H1 (cell line): Measurements from ENCODE around the gene NEDD8. TPM values are rescaled to one million over a fixed set of nuclear protein-coding genes. Genes with fewer than 3 reads are reported as not detected.

Source experiments
- CTCF ChIA-PET: fragments of 300-600 bp; sonication (Branson Sonifier 250); formaldehyde crosslinking; loops from one replicate; lab custom pipeline; 2021; ENCODE audit not compliant: partially characterized antibody; lab: Charles Lee
- POLR2A ChIA-PET: fragments of 300-600 bp; sonication (Branson Sonifier 250); formaldehyde crosslinking; loops from one replicate; lab custom pipeline; 2021; ENCODE audit warnings: inconsistent platforms; ENCODE audit not compliant: partially characterized antibody; lab: Charles Lee
- DNase-seq, 2 experiments: peaks; one replicate each; pipeline versions ENCODE4 v3.0.0 to v3.0.0-alpha.2; 2010 to 2022; ENCODE audit warnings: low spot score in 2 of 2, low read depth in 1 of 2, mixed read lengths in 1 of 2
- FAIRE-seq: peaks from 2 replicates; lab custom pipeline; 2011; peaks lifted over from hg19 to GRCh38; lab: Jason Lieb, UNC
- H2AFZ ChIP-seq: 2 replicates; pipeline ENCODE4 v1.8.1; 2012; ENCODE audit warnings: low read length, inconsistent platforms
- H2AK5ac ChIP-seq: 2 replicates; pipeline ENCODE4 v1.6.1; 2013; ENCODE audit warnings: low read depth, low read length
- H2BK120ac ChIP-seq: replicated peaks from 2 replicates; pipeline ENCODE3; 2013; ENCODE audit warnings: low read depth, low read length, inconsistent platforms
- H2BK12ac ChIP-seq: 2 replicates; pipeline ENCODE4 v1.6.1; 2013; ENCODE audit warnings: low read depth, low read length
- H2BK15ac ChIP-seq: 2 replicates; pipeline ENCODE4 v1.6.1; 2013; ENCODE audit warnings: low read length
- H2BK20ac ChIP-seq: 2 replicates; pipeline ENCODE4 v1.6.1; 2013; ENCODE audit warnings: low read length
- H2BK5ac ChIP-seq: 2 replicates; pipeline ENCODE4 v1.6.1; 2013; ENCODE audit warnings: low read depth, low read length
- H3K14ac ChIP-seq: 2 replicates; pipeline ENCODE4 v1.6.1; 2013; ENCODE audit warnings: inconsistent platforms; ENCODE audit not compliant: insufficient read length
- H3K18ac ChIP-seq: 2 replicates; pipeline ENCODE4 v1.6.1; 2013; ENCODE audit warnings: low read length; ENCODE audit errors: extremely low read depth
- H3K23ac ChIP-seq: 2 replicates; pipeline ENCODE4 v1.6.1; 2013; ENCODE audit warnings: inconsistent platforms; ENCODE audit not compliant: insufficient read length
- H3K23me2 ChIP-seq: 2 replicates; pipeline ENCODE4 v1.6.1; 2013; ENCODE audit warnings: low read depth, low read length
- H3K27ac ChIP-seq: 2 replicates; pipeline ENCODE4 v1.6.1; 2011; ENCODE audit warnings: low read depth, low read length, inconsistent platforms
- H3K27me3 ChIP-seq, 4 experiments: replicated peaks in 1 of 4; 1 replicate in 1 of 4; 2 replicates in 3 of 4; pipeline versions ENCODE4 v1.6.1 to v1.8.1; 2011 to 2013; ENCODE audit warnings: low read length in 3 of 4, mild to moderate bottlenecking in 3 of 4, inconsistent platforms in 2 of 4, mixed read lengths in 2 of 4, moderate library complexity in 1 of 4; ENCODE audit not compliant: control insufficient read depth in 3 of 4, insufficient read depth in 3 of 4; ENCODE audit errors: extremely low read depth in 1 of 4
- H3K36me3 ChIP-seq, 4 experiments: 2 replicates each; pipeline versions ENCODE4 v1.6.1 to v1.8.1; 2011 to 2013; ENCODE audit warnings: mild to moderate bottlenecking in 4 of 4, low read length in 3 of 4, moderate library complexity in 2 of 4, control low read depth in 1 of 4, inconsistent platforms in 1 of 4; ENCODE audit not compliant: insufficient read depth in 4 of 4, control insufficient read depth in 2 of 4
- H3K4ac ChIP-seq: replicated peaks from 2 replicates; pipeline ENCODE3; 2013; ENCODE audit warnings: low read length, low read depth, mixed read lengths, inconsistent platforms; ENCODE audit not compliant: insufficient read length
- H3K4me1 ChIP-seq, 4 experiments: replicated peaks in 1 of 4; 1 replicate in 1 of 4; 2 replicates in 3 of 4; pipeline versions ENCODE4 v1.6.1 to v1.8.1; 2011 to 2013; ENCODE audit warnings: low read length in 3 of 4, inconsistent platforms in 2 of 4, mixed read lengths in 1 of 4; ENCODE audit not compliant: insufficient read depth in 4 of 4, control insufficient read depth in 3 of 4
- H3K4me2 ChIP-seq, 2 experiments: 2 replicates each; pipeline versions ENCODE4 v1.6.1 to v1.8.1; 2011 to 2013; ENCODE audit warnings: low read depth in 2 of 2, low read length in 2 of 2, control low read depth in 1 of 2, inconsistent platforms in 1 of 2, mild to moderate bottlenecking in 1 of 2; ENCODE audit not compliant: insufficient read depth in 1 of 2
- H3K4me3 ChIP-seq, 4 experiments: fragments of 200-600, 300-600 bp in 1 of 4; sonication (generic), shearing (Covaris generic), sonication (Bioruptor Twin) in 1 of 4; 2 replicates each; pipeline versions ENCODE4 v1.5.1 to v1.8.1; 2011 to 2016; ENCODE audit warnings: low read length in 4 of 4, low read depth in 3 of 4, control low read depth in 2 of 4, inconsistent platforms in 2 of 4, mild to moderate bottlenecking in 2 of 4, mixed read lengths in 1 of 4, moderate library complexity in 1 of 4; ENCODE audit not compliant: insufficient read depth in 2 of 4; ENCODE audit errors: extremely low read depth in 1 of 4
- H3K56ac ChIP-seq: replicated peaks from 2 replicates; pipeline ENCODE3; 2013; ENCODE audit warnings: low read depth, mild to moderate bottlenecking, mixed read lengths, low read length, inconsistent platforms; ENCODE audit not compliant: insufficient read length
- H3K79me1 ChIP-seq: 2 replicates; pipeline ENCODE4 v1.6.1; 2013; ENCODE audit warnings: low read depth, low read length, control low read depth
- H3K79me2 ChIP-seq, 2 experiments: 2 replicates each; pipeline versions ENCODE4 v1.6.1 to v1.8.1; 2012 to 2013; ENCODE audit warnings: low read length in 2 of 2, mild to moderate bottlenecking in 2 of 2, inconsistent platforms in 1 of 2; ENCODE audit not compliant: insufficient read depth in 2 of 2, control insufficient read depth in 1 of 2
- H3K9ac ChIP-seq, 4 experiments: replicated peaks in 1 of 4; 1 replicate in 1 of 4; 2 replicates in 3 of 4; pipeline versions ENCODE4 v1.6.1 to v1.8.1; 2011 to 2013; ENCODE audit warnings: low read depth in 3 of 4, low read length in 3 of 4, control low read depth in 2 of 4, mild to moderate bottlenecking in 2 of 4, moderate library complexity in 2 of 4, inconsistent platforms in 1 of 4; ENCODE audit errors: extremely low read depth in 1 of 4
- H3K9me3 ChIP-seq, 2 experiments: 2 replicates each; pipeline versions ENCODE4 v1.6.1 to v1.8.1; 2012 to 2013; ENCODE audit warnings: mild to moderate bottlenecking in 2 of 2, moderate library complexity in 2 of 2, control low read depth in 1 of 2, inconsistent platforms in 1 of 2, low read depth in 1 of 2, low read length in 1 of 2, mixed read lengths in 1 of 2; ENCODE audit not compliant: insufficient read depth in 2 of 2
- H4K20me1 ChIP-seq, 2 experiments: replicated peaks in 1 of 2; 2 replicates each; pipeline versions ENCODE3 to v1.8.1; 2011 to 2013; ENCODE audit warnings: inconsistent platforms in 2 of 2, low read length in 2 of 2, mild to moderate bottlenecking in 1 of 2; ENCODE audit not compliant: insufficient read depth in 2 of 2, control insufficient read depth in 1 of 2
- H4K5ac ChIP-seq: 2 replicates; pipeline ENCODE4 v1.6.1; 2013; ENCODE audit warnings: low read length, low read depth, mixed read lengths, inconsistent platforms; ENCODE audit not compliant: insufficient read length
- H4K8ac ChIP-seq: 2 replicates; pipeline ENCODE4 v1.8.0; 2013; ENCODE audit warnings: mild to moderate bottlenecking, moderate library complexity, low read length, inconsistent platforms; ENCODE audit not compliant: insufficient read depth; ENCODE audit errors: extremely low read depth
- H4K91ac ChIP-seq: replicated peaks from 2 replicates; pipeline ENCODE3; 2013; ENCODE audit warnings: low read length, mixed read lengths, inconsistent platforms; ENCODE audit not compliant: insufficient read length
- CEBPB ChIP-seq: IDR thresholded peaks from 2 replicates; pipeline ENCODE4 v1.6.1; 2012; ENCODE audit warnings: low read depth, low read length
- CREB1 ChIP-seq: IDR thresholded peaks from 2 replicates; pipeline ENCODE4 v1.6.1; 2012; ENCODE audit warnings: inconsistent platforms
- E2F6 ChIP-seq: IDR thresholded peaks from 2 replicates; pipeline ENCODE4 v1.6.1; 2012; ENCODE audit warnings: inconsistent platforms
- GTF2F1 ChIP-seq: IDR thresholded peaks from 2 replicates; pipeline ENCODE4 v1.6.1; 2012; ENCODE audit warnings: low read depth, low read length, improper control_type of control experiment, borderline replicate concordance
- HDAC6 ChIP-seq: IDR thresholded peaks from one replicate; pipeline ENCODE4 v1.7.1; 2012; ENCODE audit warnings: low read depth, mild to moderate bottlenecking, inconsistent platforms, low read length, moderate library complexity
- KDM1A ChIP-seq: fragments of 200-600, 300-600 bp; sonication (generic); IDR thresholded peaks from 2 replicates; pipeline ENCODE4 v1.7.1; 2016; ENCODE audit warnings: mild to moderate bottlenecking, low read length, borderline replicate concordance
- KDM5A ChIP-seq: fragments of 200-600 bp; IDR thresholded peaks from 2 replicates; pipeline ENCODE4 v1.7.1; 2012; ENCODE audit warnings: mild to moderate bottlenecking, low read length, inconsistent platforms, mixed read lengths
- PHF8 ChIP-seq: fragments of 200-600 bp; sonication (generic); conservative IDR thresholded peaks from 2 replicates; pipeline ENCODE4 v1.7.1; 2012; ENCODE audit warnings: low read depth, mild to moderate bottlenecking, inconsistent platforms, low read length, moderate library complexity
- SUZ12 ChIP-seq: fragments of 200-600 bp; sonication (generic); IDR thresholded peaks from 2 replicates; pipeline ENCODE4 v1.6.1; 2012; ENCODE audit warnings: mild to moderate bottlenecking, inconsistent platforms, low read length, moderate library complexity, mixed read lengths
- TAF7 ChIP-seq: optimal IDR thresholded peaks from 2 replicates; pipeline ENCODE3; 2011; ENCODE audit warnings: low read depth, mild to moderate bottlenecking, inconsistent platforms, low read length, moderate library complexity, borderline replicate concordance
- ZNF274 ChIP-seq: IDR thresholded peaks from 2 replicates; pipeline ENCODE4 v1.7.0; 2012; ENCODE audit warnings: low read length, borderline replicate concordance; ENCODE audit errors: extremely low read depth
- WGBS, 2 experiments: shearing (Covaris generic) in 1 of 2; methylation state at CpG; one replicate each; pipeline versions ENCODE4 v1.1.6 to v1.1.7; 2013 to 2015; ENCODE audit warnings: low lambda C conversion rate in 2 of 2, mixed read lengths in 2 of 2, inconsistent platforms in 1 of 2, low coverage in 1 of 2, missing lambda C conversion rate in 1 of 2; ENCODE audit not compliant: insufficient replicate concordance in 2 of 2, insufficient coverage in 1 of 2, insufficient read length in 1 of 2; ENCODE audit errors: extremely low coverage in 1 of 2, missing lambda C conversion rate in 1 of 2; 5-methylcytosine and 5-hydroxymethylcytosine counted together
- polyA plus RNA-seq, 7 experiments: library from polyadenylated mRNA; depleted of rRNA in 3 of 7; stranded (reverse) in 5 of 7; unstranded in 2 of 7; fragments of >200 nt in 5 of 7; fragments of 200-250 nt in 2 of 7; gene quantifications; 1 replicate in 5 of 7; 2 replicates in 1 of 7; 4 replicates in 1 of 7; pipeline versions ENCODE4 v1.2.1 to v1.2.3, GENCODE V29; 2011 to 2013; ENCODE audit warnings: missing spikeins in 2 of 7, mixed read lengths in 2 of 7
- total RNA-seq: library from RNA; stranded (reverse); fragmentation: NEBNext Ultra II Directional; extraction: Animal tissue kit (Norgen Biotek cat#: 25700); gene quantifications from 2 replicates; pipeline ENCODE4 v1.2.1, GENCODE V29; 2021

The NEDD8 gene
- total and polyA plus RNA-seq, 2 of the 8 experiments (the other 6 are each of a cell fraction or from before 2014, with no cell fraction given): 253 to 317 TPM

- no peak overlapping the region for H3K23ac ChIP-seq
- peaks cover 0 to 9% (median 3%) of the 10 kb centered on the region in 4 experiments; a peak in 3 of 7 replicates for H3K4me1 ChIP-seq
- peaks cover 0 to 3% of the 10 kb centered on the region in 2 experiments; a peak in 2 of 4 replicates for H3K79me2 ChIP-seq
- peaks cover 5% of the 10 kb centered on the region; the same call in 1 of the 2 replicates for H3K23me2 ChIP-seq
- H3K27ac ChIP-seq: no peak overlapping the region
- no peak overlapping the region for H2BK120ac ChIP-seq
- H3K9me3 ChIP-seq: peaks cover 6 to 7% of the 10 kb centered on the region in 2 experiments
- no peak overlapping the region for H2AFZ ChIP-seq
- FAIRE-seq (no peak), DNase-seq (no peak)
- peak overlapping the region in 1 of 4 experiments; percentile 88; a peak in 1 of 8 replicates for H3K4me3 ChIP-seq
- H4K8ac ChIP-seq: no peak overlapping the region
- ChIA-PET POLR2A (interaction anchor here (0.6 to 4.7 kb wide), 4 partner anchors 8 to 61 kb away, joined by 3 to 119 read pairs (median 31); partner anchors contain the start of genes CHMP4A, IPO4, MDP1 and PSME1), CTCF (no interaction called here)
- H3K18ac ChIP-seq: no peak overlapping the region
- H4K5ac ChIP-seq: no peak overlapping the region
- H3K14ac ChIP-seq: no peak overlapping the region
- peaks cover 4 to 17% (median 10%) of the 10 kb centered on the region in 4 experiments; a peak in 6 of 8 replicates for H3K36me3 ChIP-seq
- H2BK5ac ChIP-seq: no peak overlapping the region
- no peak overlapping the region for H3K56ac ChIP-seq
- H3K79me1 ChIP-seq: peaks cover 3% of the 10 kb centered on the region; the same call in 1 of the 2 replicates
- H2BK12ac ChIP-seq: no peak overlapping the region
- H3K9ac ChIP-seq: no peak overlapping the region
- no peak overlapping the region for H2BK20ac ChIP-seq
- peak overlapping the region in 1 of 2 experiments; percentile 79; a peak in 2 of 4 replicates for H3K4me2 ChIP-seq
- WGBS, 2 experiments: 89% methylated on average over 1 of the region's 2 CpGs; no CpG with 5 or more reads in 1 of the 2 experiments
- no peaks in the 10 kb centered on the region for H3K27me3 ChIP-seq
- H3K4ac ChIP-seq: no peak overlapping the region
- no peaks in the 10 kb centered on the region for H4K20me1 ChIP-seq
- no peak overlapping the region for H2AK5ac ChIP-seq
- H4K91ac ChIP-seq: no peak overlapping the region
- H2BK15ac ChIP-seq: no peak overlapping the region
- no peak for TF ChIP-seq TAF7
- no peak for TF ChIP-seq HDAC6
- no peak for TF ChIP-seq E2F6
- TF ChIP-seq PHF8: no peak
- no peak for TF ChIP-seq KDM5A
- TF ChIP-seq CREB1: no peak
- TF ChIP-seq CEBPB: no peak
- TF ChIP-seq SUZ12: no peak
- no peak for TF ChIP-seq GTF2F1
- no peak for TF ChIP-seq ZNF274
- TF ChIP-seq KDM1A: no peak
Observed at GRCh38 chr14:24197056-24197450, 35.1 kb downstream of the NEDD8 start.
